HepG2 (cell line): ENCODE results near the gene ANKRD35. TPM values are rescaled to one million over a fixed set of nuclear protein-coding genes. Genes with fewer than 3 reads are reported as not detected.

Experiments used
- ASH2L ChIP-seq: fragments of 300-600, 200-600 bp; sonication (generic); IDR thresholded peaks from 2 replicates; pipeline ENCODE4 v1.7.0; 2017; ENCODE audit warnings: low read depth, mild to moderate bottlenecking, moderate library complexity, mixed read lengths, low read length; ENCODE audit not compliant: insufficient read length
- BRCA1 ChIP-seq: sonication (generic); formaldehyde crosslinking; IDR thresholded peaks from 2 replicates; pipeline ENCODE4 v1.4.0; 2020; ENCODE audit warnings: missing genetic modification reagents
- CBFB ChIP-seq: sonication (generic); formaldehyde crosslinking; IDR thresholded peaks from 2 replicates; pipeline ENCODE4 v1.4.0; 2020; ENCODE audit warnings: missing genetic modification reagents
- MTA1 ChIP-seq: sonication (generic); formaldehyde crosslinking; IDR thresholded peaks from 2 replicates; pipeline ENCODE4 v1.4.0; 2020; ENCODE audit warnings: missing genetic modification reagents, mild to moderate bottlenecking, borderline replicate concordance
- NONO ChIP-seq, 2 experiments: fragments of 450-650 bp in 1 of 2; sonication (generic) in 1 of 2; formaldehyde crosslinking in 1 of 2; IDR thresholded peaks in 1 of 2; conservative IDR thresholded peaks in 1 of 2; 2 replicates each; pipeline versions ENCODE4 v1.6.1 to v1.8.0; 2017 to 2022; ENCODE audit warnings: mild to moderate bottlenecking in 1 of 2, missing genetic modification reagents in 1 of 2, moderate library complexity in 1 of 2
- NR2C2 ChIP-seq: sonication (generic); formaldehyde crosslinking; IDR thresholded peaks from 2 replicates; pipeline ENCODE4 v1.4.0; 2020; ENCODE audit warnings: missing genetic modification reagents, mild to moderate bottlenecking, moderate library complexity, borderline replicate concordance
- RCOR2 ChIP-seq: IDR thresholded peaks from 2 replicates; pipeline ENCODE4 v1.6.1; 2016; ENCODE audit warnings: missing biosample characterization, missing genetic modification reagents
- SIN3B ChIP-seq: fragments of 150-350 bp; IDR thresholded peaks from 2 replicates; pipeline ENCODE4 v1.6.1; 2014; ENCODE audit warnings: low read length
- SNAI1 ChIP-seq: sonication (generic); formaldehyde crosslinking; IDR thresholded peaks from 2 replicates; pipeline ENCODE4 v1.5.0; 2020; ENCODE audit warnings: mild to moderate bottlenecking, missing genetic modification reagents, borderline replicate concordance
- SNAPC2 ChIP-seq: sonication (generic); formaldehyde crosslinking; IDR thresholded peaks from 2 replicates; pipeline ENCODE4 v1.8.1; 2022; ENCODE audit warnings: mild to moderate bottlenecking, missing genetic modification reagents
- ZC3H13 ChIP-seq: sonication (generic); formaldehyde crosslinking; IDR thresholded peaks from 2 replicates; pipeline ENCODE4 v1.8.1; 2023; ENCODE audit warnings: mild to moderate bottlenecking, missing genetic modification reagents, moderate library complexity
- ZFP82 ChIP-seq: sonication (generic); formaldehyde crosslinking; IDR thresholded peaks from 2 replicates; pipeline ENCODE4 v1.5.1; 2020; ENCODE audit warnings: mild to moderate bottlenecking, missing genetic modification reagents, borderline replicate concordance
- ZNF160 ChIP-seq: sonication (generic); formaldehyde crosslinking; IDR thresholded peaks from 2 replicates; pipeline ENCODE4 v1.8.0; 2022; ENCODE audit warnings: mild to moderate bottlenecking, inconsistent platforms, missing genetic modification reagents
- ZNF337 ChIP-seq: sonication (generic); formaldehyde crosslinking; IDR thresholded peaks from 2 replicates; pipeline ENCODE4 v1.5.1; 2020; ENCODE audit warnings: missing genetic modification reagents, low read depth, mild to moderate bottlenecking, borderline replicate concordance
- ZNF484 ChIP-seq: sonication (generic); formaldehyde crosslinking; IDR thresholded peaks from 2 replicates; pipeline ENCODE4 v1.5.1; 2020; ENCODE audit warnings: mild to moderate bottlenecking, low read depth, missing genetic modification reagents, borderline replicate concordance
- ZNF510 ChIP-seq: sonication (generic); formaldehyde crosslinking; IDR thresholded peaks from 2 replicates; pipeline ENCODE4 v1.4.0; 2020; ENCODE audit warnings: low read depth, mild to moderate bottlenecking, missing genetic modification reagents
- ZNF558 ChIP-seq: sonication (generic); formaldehyde crosslinking; IDR thresholded peaks from 2 replicates; pipeline ENCODE4 v1.9.0; 2022; ENCODE audit warnings: mild to moderate bottlenecking, missing genetic modification reagents, borderline replicate concordance
- ZNF572 ChIP-seq: sonication (generic); formaldehyde crosslinking; IDR thresholded peaks from 2 replicates; pipeline ENCODE4 v1.5.1; 2020; ENCODE audit warnings: mild to moderate bottlenecking, missing genetic modification reagents
- polyA plus RNA-seq, 8 experiments: library from polyadenylated mRNA; depleted of rRNA in 3 of 8; stranded (reverse) in 7 of 8; unstranded in 1 of 8; fragments of >200 nt; fragmentation: Illumina TruSeq in 4 of 8; extraction: Trizol in 4 of 8; gene quantifications; 2 replicates each; pipeline versions ENCODE4 v1.2.1 to v1.2.3, GENCODE V29; 2011 to 2016; ENCODE audit warnings: low read depth in 4 of 8, missing spikeins in 1 of 8, mixed read lengths in 1 of 8; ENCODE audit not compliant: insufficient read depth in 1 of 8
- total RNA-seq, 5 experiments: library from RNA; depleted of rRNA; stranded (reverse); fragments of >200 nt; fragmentation: Illumina TruSeq; extraction: Trizol; gene quantifications; 2 replicates each; pipeline ENCODE4 v1.2.3, GENCODE V29; 2016; ENCODE audit warnings: low read depth in 1 of 5
- TF ChIP-seq, protein P1 (sequence below): sonication (generic); formaldehyde crosslinking; IDR thresholded peaks from 2 replicates; pipeline ENCODE4 v1.5.0; 2020; ENCODE audit warnings: mild to moderate bottlenecking, missing genetic modification reagents
- TF ChIP-seq, protein P2 (sequence below): sonication (generic); formaldehyde crosslinking; IDR thresholded peaks from 2 replicates; pipeline ENCODE4 v1.4.0; 2020; ENCODE audit warnings: mild to moderate bottlenecking, missing genetic modification reagents
- TF ChIP-seq, protein P3 (sequence below): sonication (generic); formaldehyde crosslinking; IDR thresholded peaks from 2 replicates; pipeline ENCODE4 v1.4.0; 2020; ENCODE audit warnings: missing genetic modification reagents, borderline replicate concordance

ANKRD35 gene
- total and polyA plus RNA-seq, 2 of the 13 experiments (the other 11 are each of a cell fraction or from before 2014, with no cell fraction given), result 0.02 TPM; not detected in 1

DNA sequence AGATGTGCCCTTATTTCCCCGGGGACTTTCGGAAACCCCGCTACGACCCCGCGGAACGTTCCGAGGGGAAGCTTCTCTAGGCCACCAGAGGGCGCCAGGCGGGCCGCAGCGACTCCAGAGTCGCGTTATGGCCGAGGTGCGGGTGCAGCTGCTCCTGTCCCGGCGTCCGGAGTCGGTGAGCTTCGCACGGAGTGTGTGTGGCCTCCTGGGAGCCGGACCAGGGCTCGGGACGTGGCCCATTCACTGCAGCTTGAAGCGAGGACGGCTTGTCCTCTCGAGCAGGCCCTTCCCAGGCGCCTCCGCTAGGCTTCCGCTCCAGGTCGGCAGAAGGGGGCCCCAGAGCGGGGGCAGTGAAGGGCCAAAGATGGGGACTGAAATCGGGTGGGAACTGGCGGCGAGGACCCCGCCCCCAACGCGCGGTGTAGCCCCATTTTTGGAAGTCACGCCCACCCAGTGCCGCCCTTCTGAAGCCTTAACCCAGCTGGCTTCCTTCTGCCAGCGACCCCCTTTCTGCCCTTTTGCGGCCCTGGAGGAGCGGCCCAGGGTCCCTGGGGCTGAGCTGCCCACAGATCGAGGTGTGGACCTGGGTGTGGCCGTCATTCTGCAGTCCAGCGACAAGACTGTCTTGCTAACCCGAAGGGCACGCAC lies 40.0 kb downstream of the ANKRD35 start, which contains the start of gene NUDT17 (continued):
- TF ChIP-seq ZC3H13 (no peak; the same call in 1 of the 2 replicates), ZFP82 (CRISPR knock-in tag) (no peak), MTA1 (peak; percentile 12; the same call in 1 of the 2 replicates), BRCA1 (no peak), ZNF510 (CRISPR knock-in tag) (no peak), ASH2L (peak; percentile 21), RCOR2 (no peak), ZNF572 (CRISPR knock-in tag) (0 out of 2 replicates have a peak, but pooled peaks have one; percentile 41), NONO (IDR thresholded peaks at IDR 0.05) (no peak), NONO (CRISPR knock-in tag; conservative IDR thresholded peaks at IDR 0.05) (0 out of 2 replicates have a peak, but pooled peaks have one; percentile 34), NR2C2 (CRISPR knock-in tag) (no peak), ZNF484 (CRISPR knock-in tag) (no peak), ZNF160 (CRISPR knock-in tag) (no peak), ZNF337 (CRISPR knock-in tag) (no peak), SIN3B (no peak), CBFB (CRISPR knock-in tag) (0 out of 2 replicates have a peak, but pooled peaks have one; percentile 32), SNAPC2 (no peak), SNAI1 (CRISPR knock-in tag) (0 out of 2 replicates have a peak, but pooled peaks have one; percentile 55), ZNF558 (CRISPR knock-in tag) (no peak)
- TF ChIP-seq, protein P1, sequence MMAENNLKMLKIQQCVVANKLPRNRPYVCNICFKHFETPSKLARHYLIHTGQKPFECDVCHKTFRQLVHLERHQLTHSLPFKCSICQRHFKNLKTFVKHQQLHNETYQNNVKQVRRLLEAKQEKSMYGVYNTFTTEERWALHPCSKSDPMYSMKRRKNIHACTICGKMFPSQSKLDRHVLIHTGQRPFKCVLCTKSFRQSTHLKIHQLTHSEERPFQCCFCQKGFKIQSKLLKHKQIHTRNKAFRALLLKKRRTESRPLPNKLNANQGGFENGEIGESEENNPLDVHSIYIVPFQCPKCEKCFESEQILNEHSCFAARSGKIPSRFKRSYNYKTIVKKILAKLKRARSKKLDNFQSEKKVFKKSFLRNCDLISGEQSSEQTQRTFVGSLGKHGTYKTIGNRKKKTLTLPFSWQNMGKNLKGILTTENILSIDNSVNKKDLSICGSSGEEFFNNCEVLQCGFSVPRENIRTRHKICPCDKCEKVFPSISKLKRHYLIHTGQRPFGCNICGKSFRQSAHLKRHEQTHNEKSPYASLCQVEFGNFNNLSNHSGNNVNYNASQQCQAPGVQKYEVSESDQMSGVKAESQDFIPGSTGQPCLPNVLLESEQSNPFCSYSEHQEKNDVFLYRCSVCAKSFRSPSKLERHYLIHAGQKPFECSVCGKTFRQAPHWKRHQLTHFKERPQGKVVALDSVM (CRISPR knock-in tag), result no peak
- TF ChIP-seq, protein P2, sequence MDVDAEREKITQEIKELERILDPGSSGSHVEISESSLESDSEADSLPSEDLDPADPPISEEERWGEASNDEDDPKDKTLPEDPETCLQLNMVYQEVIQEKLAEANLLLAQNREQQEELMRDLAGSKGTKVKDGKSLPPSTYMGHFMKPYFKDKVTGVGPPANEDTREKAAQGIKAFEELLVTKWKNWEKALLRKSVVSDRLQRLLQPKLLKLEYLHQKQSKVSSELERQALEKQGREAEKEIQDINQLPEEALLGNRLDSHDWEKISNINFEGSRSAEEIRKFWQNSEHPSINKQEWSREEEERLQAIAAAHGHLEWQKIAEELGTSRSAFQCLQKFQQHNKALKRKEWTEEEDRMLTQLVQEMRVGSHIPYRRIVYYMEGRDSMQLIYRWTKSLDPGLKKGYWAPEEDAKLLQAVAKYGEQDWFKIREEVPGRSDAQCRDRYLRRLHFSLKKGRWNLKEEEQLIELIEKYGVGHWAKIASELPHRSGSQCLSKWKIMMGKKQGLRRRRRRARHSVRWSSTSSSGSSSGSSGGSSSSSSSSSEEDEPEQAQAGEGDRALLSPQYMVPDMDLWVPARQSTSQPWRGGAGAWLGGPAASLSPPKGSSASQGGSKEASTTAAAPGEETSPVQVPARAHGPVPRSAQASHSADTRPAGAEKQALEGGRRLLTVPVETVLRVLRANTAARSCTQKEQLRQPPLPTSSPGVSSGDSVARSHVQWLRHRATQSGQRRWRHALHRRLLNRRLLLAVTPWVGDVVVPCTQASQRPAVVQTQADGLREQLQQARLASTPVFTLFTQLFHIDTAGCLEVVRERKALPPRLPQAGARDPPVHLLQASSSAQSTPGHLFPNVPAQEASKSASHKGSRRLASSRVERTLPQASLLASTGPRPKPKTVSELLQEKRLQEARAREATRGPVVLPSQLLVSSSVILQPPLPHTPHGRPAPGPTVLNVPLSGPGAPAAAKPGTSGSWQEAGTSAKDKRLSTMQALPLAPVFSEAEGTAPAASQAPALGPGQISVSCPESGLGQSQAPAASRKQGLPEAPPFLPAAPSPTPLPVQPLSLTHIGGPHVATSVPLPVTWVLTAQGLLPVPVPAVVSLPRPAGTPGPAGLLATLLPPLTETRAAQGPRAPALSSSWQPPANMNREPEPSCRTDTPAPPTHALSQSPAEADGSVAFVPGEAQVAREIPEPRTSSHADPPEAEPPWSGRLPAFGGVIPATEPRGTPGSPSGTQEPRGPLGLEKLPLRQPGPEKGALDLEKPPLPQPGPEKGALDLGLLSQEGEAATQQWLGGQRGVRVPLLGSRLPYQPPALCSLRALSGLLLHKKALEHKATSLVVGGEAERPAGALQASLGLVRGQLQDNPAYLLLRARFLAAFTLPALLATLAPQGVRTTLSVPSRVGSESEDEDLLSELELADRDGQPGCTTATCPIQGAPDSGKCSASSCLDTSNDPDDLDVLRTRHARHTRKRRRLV, result peak; percentile 76; the same call in 1 of the 2 replicates
- TF ChIP-seq, protein P3, sequence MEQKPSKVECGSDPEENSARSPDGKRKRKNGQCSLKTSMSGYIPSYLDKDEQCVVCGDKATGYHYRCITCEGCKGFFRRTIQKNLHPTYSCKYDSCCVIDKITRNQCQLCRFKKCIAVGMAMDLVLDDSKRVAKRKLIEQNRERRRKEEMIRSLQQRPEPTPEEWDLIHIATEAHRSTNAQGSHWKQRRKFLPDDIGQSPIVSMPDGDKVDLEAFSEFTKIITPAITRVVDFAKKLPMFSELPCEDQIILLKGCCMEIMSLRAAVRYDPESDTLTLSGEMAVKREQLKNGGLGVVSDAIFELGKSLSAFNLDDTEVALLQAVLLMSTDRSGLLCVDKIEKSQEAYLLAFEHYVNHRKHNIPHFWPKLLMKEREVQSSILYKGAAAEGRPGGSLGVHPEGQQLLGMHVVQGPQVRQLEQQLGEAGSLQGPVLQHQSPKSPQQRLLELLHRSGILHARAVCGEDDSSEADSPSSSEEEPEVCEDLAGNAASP (CRISPR knock-in tag), result 0 out of 2 replicates have a peak, but pooled peaks have one; percentile 19
